Fibroblast of the aortic adventitia (primary cell): ENCODE results near the gene EZR. TPM values are rescaled to one million over a fixed set of nuclear protein-coding genes. Genes with fewer than 3 reads are reported as not detected.

Source experiments
- DNase-seq: peaks from one replicate; pipeline ENCODE4 v3.0.0-alpha.2; 2010; ENCODE audit warnings: low read depth
- H3K4me3 ChIP-seq: 2 replicates; pipeline ENCODE4 v1.5.1; 2011; ENCODE audit warnings: low read depth, mild to moderate bottlenecking, control low read depth, low read length, moderate library complexity
- CTCF ChIP-seq: IDR thresholded peaks from 2 replicates; pipeline ENCODE4 v1.5.1; 2011; ENCODE audit warnings: mild to moderate bottlenecking, low read length, control low read depth, inconsistent platforms; ENCODE audit not compliant: insufficient read depth
- total RNA-seq: library from RNA; depleted of rRNA; stranded (reverse); fragments of >200 nt; gene quantifications from 2 replicates; pipeline ENCODE4 v1.2.3, GENCODE V29; 2012; ENCODE audit warnings: low replicate concordance

The EZR gene
- total RNA-seq, 1 donor: 41.3 TPM

DNA sequence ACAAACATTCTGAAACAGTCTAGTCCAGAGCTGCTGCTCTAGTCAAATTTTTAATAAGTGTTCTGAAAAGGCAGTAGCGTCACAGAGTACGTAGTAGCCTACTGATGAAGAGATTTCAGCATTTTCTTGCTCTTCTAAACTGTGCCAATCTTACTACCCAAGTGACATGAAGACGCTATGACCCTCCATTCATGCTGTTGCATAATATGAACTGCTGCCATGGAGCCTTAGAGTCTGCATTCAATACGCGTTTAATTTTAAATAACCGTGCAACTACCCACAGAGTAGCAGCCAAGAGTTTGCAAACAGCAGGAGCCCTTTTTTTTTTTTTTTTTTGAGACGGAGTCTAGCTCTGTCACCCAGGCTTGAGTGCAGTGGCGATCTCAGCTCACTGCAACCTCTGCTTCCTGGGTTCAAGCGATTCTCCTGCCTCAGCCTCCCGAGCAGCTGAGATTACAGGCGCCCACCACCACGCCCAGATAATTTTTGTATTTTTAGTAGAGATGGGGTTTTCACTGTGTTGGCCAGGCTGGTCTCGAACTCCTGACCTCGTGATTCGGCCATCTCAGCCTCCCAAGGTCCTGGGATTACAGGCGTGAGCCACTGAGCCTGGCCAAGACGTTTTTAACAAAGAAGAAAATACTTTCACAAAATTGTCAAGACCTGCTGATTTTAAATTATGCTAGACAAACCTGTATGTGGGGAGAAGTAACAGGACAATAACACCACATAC is 44.3 kb downstream of the EZR start:
- DNase-seq: no peak
- TF ChIP-seq CTCF: no peak
- no peak overlapping the region for H3K4me3 ChIP-seq

GRCh38 chr6:158773581-158774449 is 45.4 kb downstream of the EZR start:
- no peak for DNase-seq
- no peak overlapping the region for H3K4me3 ChIP-seq
- no peak for TF ChIP-seq CTCF

GRCh38 chr6:158772851-158773371 is 46.3 kb downstream of the EZR start:
- DNase-seq: peak; percentile 45
- no peak overlapping the region for H3K4me3 ChIP-seq
- no peak for TF ChIP-seq CTCF

DNA sequence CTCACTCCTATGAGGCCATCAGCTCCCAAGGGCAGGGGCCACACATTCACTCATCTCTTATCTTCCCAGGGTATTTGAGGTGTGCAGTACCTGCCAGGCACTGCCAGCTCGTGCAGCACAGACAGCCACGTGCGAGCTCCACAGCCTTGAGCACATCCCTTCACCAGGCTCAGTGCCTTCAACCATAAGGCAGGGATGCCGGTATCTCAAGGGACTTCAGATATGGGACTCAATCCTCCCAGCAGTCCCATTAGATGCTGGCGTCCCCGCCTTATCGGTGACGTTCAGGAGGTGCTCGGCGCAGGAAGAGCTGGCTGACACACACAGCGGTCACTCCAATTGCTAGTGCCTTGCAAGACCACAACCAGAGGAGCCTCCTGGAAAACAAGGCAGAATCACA is 47.0 kb downstream of the EZR start:
- TF ChIP-seq CTCF: no peak
- DNase-seq: no peak
- H3K4me3 ChIP-seq: no peak overlapping the region

- TF ChIP-seq CTCF: no peak
- no peak overlapping the region for H3K4me3 ChIP-seq
- no peak for DNase-seq
These were observed 47.6 kb downstream of the EZR start for GRCh38 chr6:158771399-158772152.

DNA sequence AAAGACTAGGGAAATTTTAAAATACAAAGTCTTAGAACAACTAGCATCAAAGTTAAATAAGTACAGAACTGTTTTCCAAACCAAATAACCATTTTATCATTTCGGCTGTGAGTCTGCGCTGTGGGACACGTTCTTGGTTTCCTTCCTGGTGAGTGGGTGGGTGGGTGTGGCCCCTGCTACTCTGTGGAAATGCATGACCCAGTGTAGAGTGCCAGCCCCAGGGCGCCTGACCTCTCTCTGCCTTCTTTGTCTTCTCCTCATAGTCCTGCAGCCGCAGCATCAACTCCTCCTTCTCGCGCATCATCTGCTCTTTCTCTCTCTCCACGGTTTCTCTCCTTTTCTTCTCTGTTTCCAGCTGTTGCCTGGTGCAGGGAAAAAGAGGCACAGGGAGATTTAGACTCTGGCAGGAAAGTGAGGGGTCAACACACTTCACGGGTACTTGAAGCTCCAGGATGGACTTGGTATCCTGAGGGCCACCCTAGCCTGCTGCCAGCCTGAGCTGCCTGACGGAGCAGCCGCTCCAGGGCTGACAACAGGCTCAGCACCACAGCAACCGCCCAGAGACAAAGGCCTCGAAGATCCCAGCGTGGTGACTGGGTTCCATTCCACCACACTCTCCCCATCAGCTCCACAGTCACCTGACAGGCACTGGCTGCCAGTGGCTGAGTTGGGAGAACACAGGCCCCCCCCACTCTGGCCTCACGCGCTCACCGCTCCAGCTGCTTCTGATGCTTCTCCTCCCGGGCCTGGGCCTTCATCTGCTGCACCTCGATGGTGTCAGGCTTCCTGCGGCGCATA is 48.4 kb downstream of the EZR start:
- TF ChIP-seq CTCF: no peak
- no peak overlapping the region for H3K4me3 ChIP-seq
- peak; percentile 12 for DNase-seq
